ENCODE measurements around the gene TTLL13.

Gene TTLL13

GRCh38 chr15:90211440-90212143 is 37.8 kb upstream of the TTLL13 start:
- Mint-ChIP-seq H3K9me3 (no peaks in the 10 kb centered on the region), H3K4me1 (ENCODE audit: low read depth) (peaks cover 23% of the 10 kb centered on the region), H3K27me3 (ENCODE audit: low read depth) (no peaks in the 10 kb centered on the region), H3K27ac (no peak overlapping the region), H3K36me3 (ENCODE audit: low read depth) (peaks cover 13% of the 10 kb centered on the region), H3K4me3 (no peak overlapping the region)

GRCh38 chr15:90212221-90213098 is 36.9 kb upstream of the TTLL13 start:
- no peak overlapping the region for H3K27ac Mint-ChIP-seq
- H3K4me3 Mint-ChIP-seq, result no peak overlapping the region
- H3K4me1 Mint-ChIP-seq (ENCODE audit: low read depth), result peaks cover 30% of the 10 kb centered on the region
- no peaks in the 10 kb centered on the region for H3K27me3 Mint-ChIP-seq (ENCODE audit: low read depth)
- no peaks in the 10 kb centered on the region for H3K9me3 Mint-ChIP-seq
- H3K36me3 Mint-ChIP-seq (ENCODE audit: low read depth), result peaks cover 10% of the 10 kb centered on the region

- peaks cover 30% of the 10 kb centered on the region for H3K4me1 Mint-ChIP-seq (ENCODE audit: low read depth)
- H3K27me3 Mint-ChIP-seq (ENCODE audit: low read depth), result no peaks in the 10 kb centered on the region
- no peaks in the 10 kb centered on the region for H3K9me3 Mint-ChIP-seq
- peaks cover 10% of the 10 kb centered on the region for H3K36me3 Mint-ChIP-seq (ENCODE audit: low read depth)
- H3K27ac Mint-ChIP-seq, result no peak overlapping the region
- no peak overlapping the region for H3K4me3 Mint-ChIP-seq
These were observed 36.1 kb upstream of the TTLL13 start for GRCh38 chr15:90213122-90213817.

- H3K4me3 Mint-ChIP-seq, result no peak overlapping the region
- H3K36me3 Mint-ChIP-seq (ENCODE audit: low read depth), result peaks cover 10% of the 10 kb centered on the region
- no peaks in the 10 kb centered on the region for H3K9me3 Mint-ChIP-seq
- H3K4me1 Mint-ChIP-seq (ENCODE audit: low read depth), result peaks cover 32% of the 10 kb centered on the region
- no peaks in the 10 kb centered on the region for H3K27me3 Mint-ChIP-seq (ENCODE audit: low read depth)
- H3K27ac Mint-ChIP-seq, result no peak overlapping the region
These were observed 35.5 kb upstream of the TTLL13 start for GRCh38 chr15:90213818-90214204.

- Mint-ChIP-seq H3K4me1 (ENCODE audit: low read depth) (peaks cover 33% of the 10 kb centered on the region), H3K27ac (no peak overlapping the region), H3K4me3 (no peak overlapping the region), H3K36me3 (ENCODE audit: low read depth) (peaks cover 5% of the 10 kb centered on the region), H3K27me3 (ENCODE audit: low read depth) (no peaks in the 10 kb centered on the region), H3K9me3 (no peaks in the 10 kb centered on the region)
These were observed 34.7 kb upstream of the TTLL13 start for GRCh38 chr15:90214553-90215196.

GRCh38 chr15:90217671-90218394 is 31.5 kb upstream of the TTLL13 start:
- Mint-ChIP-seq H3K4me3 (no peak overlapping the region), H3K27ac (no peak overlapping the region), H3K36me3 (ENCODE audit: low read depth) (no peaks in the 10 kb centered on the region), H3K27me3 (ENCODE audit: low read depth) (no peaks in the 10 kb centered on the region), H3K4me1 (ENCODE audit: low read depth) (peaks cover 18% of the 10 kb centered on the region), H3K9me3 (no peaks in the 10 kb centered on the region)

- no peaks in the 10 kb centered on the region for H3K9me3 Mint-ChIP-seq
- H3K36me3 Mint-ChIP-seq (ENCODE audit: low read depth), result peaks cover 7% of the 10 kb centered on the region
- H3K4me3 Mint-ChIP-seq, result no peak overlapping the region
- no peaks in the 10 kb centered on the region for H3K27me3 Mint-ChIP-seq (ENCODE audit: low read depth)
- H3K27ac Mint-ChIP-seq, result no peak overlapping the region
- peaks cover 18% of the 10 kb centered on the region for H3K4me1 Mint-ChIP-seq (ENCODE audit: low read depth)
These were observed 29.8 kb upstream of the TTLL13 start for GRCh38 chr15:90219421-90220141.

GRCh38 chr15:90221246-90221900 is 28.0 kb upstream of the TTLL13 start:
- Mint-ChIP-seq H3K9me3 (no peaks in the 10 kb centered on the region), H3K4me1 (ENCODE audit: low read depth) (peaks cover 15% of the 10 kb centered on the region), H3K36me3 (ENCODE audit: low read depth) (peaks cover 11% of the 10 kb centered on the region), H3K27ac (no peak overlapping the region), H3K4me3 (no peak overlapping the region), H3K27me3 (ENCODE audit: low read depth) (no peaks in the 10 kb centered on the region)

- H3K4me1 Mint-ChIP-seq (ENCODE audit: low read depth), result peaks cover 8% of the 10 kb centered on the region
- H3K4me3 Mint-ChIP-seq, result no peak overlapping the region
- H3K27ac Mint-ChIP-seq, result no peak overlapping the region
- no peaks in the 10 kb centered on the region for H3K27me3 Mint-ChIP-seq (ENCODE audit: low read depth)
- peaks cover 14% of the 10 kb centered on the region for H3K36me3 Mint-ChIP-seq (ENCODE audit: low read depth)
- no peaks in the 10 kb centered on the region for H3K9me3 Mint-ChIP-seq
These were observed 26.8 kb upstream of the TTLL13 start for GRCh38 chr15:90222547-90222946.

GRCh38 chr15:90223441-90224165 is 25.8 kb upstream of the TTLL13 start:
- H3K27me3 Mint-ChIP-seq (ENCODE audit: low read depth), result no peaks in the 10 kb centered on the region
- H3K4me3 Mint-ChIP-seq, result no peak overlapping the region
- H3K9me3 Mint-ChIP-seq, result no peaks in the 10 kb centered on the region
- H3K36me3 Mint-ChIP-seq (ENCODE audit: low read depth), result peaks cover 15% of the 10 kb centered on the region
- H3K27ac Mint-ChIP-seq, result no peak overlapping the region
- H3K4me1 Mint-ChIP-seq (ENCODE audit: low read depth), result peaks cover 8% of the 10 kb centered on the region

- no peak overlapping the region for H3K4me3 Mint-ChIP-seq
- H3K27me3 Mint-ChIP-seq (ENCODE audit: low read depth), result no peaks in the 10 kb centered on the region
- H3K36me3 Mint-ChIP-seq (ENCODE audit: low read depth), result peaks cover 28% of the 10 kb centered on the region
- H3K4me1 Mint-ChIP-seq (ENCODE audit: low read depth), result peaks cover 10% of the 10 kb centered on the region
- H3K9me3 Mint-ChIP-seq, result no peaks in the 10 kb centered on the region
- no peak overlapping the region for H3K27ac Mint-ChIP-seq
These were observed 24.3 kb upstream of the TTLL13 start for GRCh38 chr15:90225047-90225446.

- no peaks in the 10 kb centered on the region for H3K27me3 Mint-ChIP-seq (ENCODE audit: low read depth)
- peaks cover 15% of the 10 kb centered on the region for H3K4me1 Mint-ChIP-seq (ENCODE audit: low read depth)
- no peak overlapping the region for H3K27ac Mint-ChIP-seq
- H3K9me3 Mint-ChIP-seq, result no peaks in the 10 kb centered on the region
- H3K36me3 Mint-ChIP-seq (ENCODE audit: low read depth), result peaks cover 32% of the 10 kb centered on the region
- H3K4me3 Mint-ChIP-seq, result no peak overlapping the region
These were observed 23.7 kb upstream of the TTLL13 start for GRCh38 chr15:90225504-90226234.
